ENCODE measurements around the gene RCBTB2.
"Not testable (repeated sequence)": the region's sequence is repeated elsewhere in the genome, so short reads cannot be mapped to it uniquely, and the experiment has no call there.

RCBTB2 gene

DNA sequence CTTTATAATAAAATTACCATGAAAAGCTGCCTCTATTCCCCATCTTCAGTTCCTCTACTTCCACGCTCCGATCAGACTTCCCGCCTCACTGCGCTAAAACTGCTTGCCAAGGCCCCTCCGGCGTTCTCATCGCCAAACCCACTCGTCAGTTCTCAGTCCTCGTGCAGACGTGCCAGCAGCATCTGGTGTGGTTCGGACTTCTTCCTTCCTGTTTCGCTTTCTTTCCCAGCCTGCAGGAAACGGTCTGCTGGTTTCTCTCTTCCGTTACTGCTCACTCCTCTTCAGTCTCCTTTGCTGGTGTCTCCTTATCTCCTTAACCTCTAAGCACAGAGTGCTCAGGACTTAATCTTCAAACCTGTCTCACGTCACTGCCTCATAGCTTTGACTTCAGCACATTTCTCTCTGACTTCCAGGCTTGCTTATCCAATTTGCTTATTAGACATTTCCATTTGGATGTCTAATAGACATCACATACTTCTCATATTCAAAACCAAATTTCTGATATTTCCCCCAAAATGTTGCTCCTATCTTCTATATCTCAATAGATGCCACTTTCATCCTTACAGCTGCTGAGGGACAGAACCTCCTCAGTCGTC, 40.3 kb downstream of the RCBTB2 start:
- peak; percentile 67 to 70 for ATAC-seq

DNA sequence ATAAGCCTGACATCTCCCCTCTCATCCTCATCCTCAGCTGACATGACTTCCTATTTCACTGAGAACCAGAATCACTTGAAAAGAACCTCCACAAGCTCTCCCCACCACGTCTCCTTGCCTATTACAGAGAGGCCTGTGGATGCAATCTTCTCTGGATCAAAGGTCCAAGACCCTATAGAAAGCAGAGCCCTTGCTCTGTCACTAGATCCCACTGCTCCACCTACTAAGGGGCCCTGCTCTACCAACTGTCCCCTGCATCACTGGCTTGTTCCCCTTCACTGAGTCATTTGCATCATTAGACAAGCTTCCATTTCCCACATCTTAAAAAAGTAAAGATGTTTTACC, 40.8 kb downstream of the RCBTB2 start:
- peak; percentile 30 to 35 for ATAC-seq

DNA sequence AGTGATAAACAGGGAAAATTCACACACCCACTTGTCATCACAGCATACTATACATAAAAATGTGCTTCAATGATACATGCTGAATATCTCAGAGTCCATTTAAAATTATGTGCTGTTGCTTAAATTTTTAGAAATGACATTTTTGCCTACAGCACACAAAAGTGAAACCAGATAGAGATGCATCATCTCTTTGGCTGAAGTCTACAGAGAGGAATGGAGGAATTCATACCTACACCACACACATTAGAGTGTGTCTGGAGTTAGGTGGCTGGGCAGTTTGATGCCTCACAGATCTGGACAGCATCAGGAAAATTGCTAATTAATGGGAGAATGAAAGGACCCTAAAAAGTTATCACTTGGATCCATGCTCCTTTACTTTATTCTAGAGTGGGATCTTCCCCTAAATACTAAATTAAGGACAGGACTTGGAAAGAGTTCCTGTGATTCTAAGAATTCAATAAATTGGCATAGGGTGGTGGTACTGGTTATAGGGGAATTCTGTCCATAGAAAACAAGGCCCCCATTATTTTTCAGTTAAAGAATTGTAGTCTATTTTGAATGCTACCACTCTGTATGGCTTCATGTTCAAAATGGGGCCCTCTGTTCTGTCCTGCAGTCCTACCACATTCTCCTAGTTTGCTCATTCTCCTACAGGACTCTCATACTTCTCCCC, 41.3 kb downstream of the RCBTB2 start:
- ATAC-seq, result peak; percentile 33 to 48

DNA sequence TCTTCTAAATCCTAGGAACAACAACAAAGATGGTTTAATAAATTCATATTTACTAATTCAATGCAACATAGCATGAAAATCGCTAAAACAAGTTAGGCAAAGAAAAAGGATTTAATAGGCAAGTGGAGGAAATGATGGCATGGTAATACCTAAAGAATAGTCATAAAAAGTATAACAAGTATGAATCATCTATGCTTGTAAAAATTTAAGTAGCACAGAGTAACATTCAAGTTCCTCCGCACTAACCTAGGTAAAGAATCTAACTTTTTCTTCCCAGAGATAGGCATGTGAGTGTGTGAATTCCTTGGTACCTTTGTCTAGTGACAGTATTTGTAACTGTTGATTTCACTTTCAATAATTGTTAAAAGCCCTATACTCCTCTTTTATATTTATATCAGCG, 42.6 kb downstream of the RCBTB2 start:
- peak in 1 of 2 donors; percentile 42 for ATAC-seq

DNA sequence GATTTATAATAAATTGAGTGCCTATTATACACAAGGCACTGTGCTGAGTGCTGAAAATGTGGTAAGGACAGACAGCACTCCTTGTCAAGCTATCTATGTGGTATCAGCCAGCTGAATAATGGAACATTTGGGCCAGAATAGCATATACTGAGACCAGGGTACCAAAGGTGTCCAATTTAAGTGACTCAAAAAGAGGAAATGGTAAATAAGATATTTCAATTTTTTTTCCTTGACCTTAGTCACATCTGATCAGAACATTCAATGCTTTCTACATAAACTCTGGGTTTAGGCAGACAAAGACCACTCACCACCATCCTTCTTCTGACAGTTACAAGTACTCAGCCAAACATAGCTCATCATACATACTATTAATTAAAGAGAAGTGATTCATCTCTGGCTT, 43.2 kb downstream of the RCBTB2 start:
- ATAC-seq, result peak in 1 of 2 donors; percentile 15

DNA sequence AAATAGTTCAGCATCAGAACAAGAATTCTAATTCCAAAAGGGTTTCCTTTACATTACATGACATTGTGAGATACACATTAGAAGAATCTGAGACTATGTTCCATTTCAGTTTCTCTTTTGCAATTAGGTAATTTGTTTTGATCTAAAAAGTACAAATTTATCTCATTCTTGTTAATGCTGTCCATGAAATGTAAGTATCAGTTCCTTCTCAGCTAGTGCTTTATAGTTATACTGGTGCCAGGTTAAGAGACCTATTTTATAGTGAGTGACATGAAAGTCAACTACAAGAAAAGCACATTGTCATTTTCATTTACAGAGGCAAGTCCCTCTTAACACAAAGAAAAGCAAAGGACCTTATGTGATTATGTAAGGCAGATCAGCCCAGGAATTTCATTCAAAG, 43.9 kb downstream of the RCBTB2 start:
- peak; percentile 18 to 27 for ATAC-seq

DNA sequence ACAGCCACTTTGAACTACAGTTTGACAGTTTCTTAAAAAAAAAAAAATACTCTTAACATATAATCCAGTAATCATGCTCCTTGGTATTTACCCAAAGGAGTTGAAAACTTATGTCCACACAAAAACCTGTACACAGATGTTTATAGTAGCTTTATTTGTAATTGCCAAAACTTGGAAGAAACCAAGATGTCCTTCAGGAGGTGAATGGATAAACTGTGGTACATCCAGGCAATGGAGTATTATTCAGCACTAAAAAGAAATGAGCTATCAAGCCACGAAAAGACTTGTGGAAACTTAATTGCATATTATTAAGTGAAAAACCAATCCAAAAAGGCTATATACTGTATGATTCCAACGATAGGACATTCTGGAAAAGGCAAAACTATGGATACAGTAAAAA, 44.9 kb downstream of the RCBTB2 start:
- no peak for ATAC-seq

DNA sequence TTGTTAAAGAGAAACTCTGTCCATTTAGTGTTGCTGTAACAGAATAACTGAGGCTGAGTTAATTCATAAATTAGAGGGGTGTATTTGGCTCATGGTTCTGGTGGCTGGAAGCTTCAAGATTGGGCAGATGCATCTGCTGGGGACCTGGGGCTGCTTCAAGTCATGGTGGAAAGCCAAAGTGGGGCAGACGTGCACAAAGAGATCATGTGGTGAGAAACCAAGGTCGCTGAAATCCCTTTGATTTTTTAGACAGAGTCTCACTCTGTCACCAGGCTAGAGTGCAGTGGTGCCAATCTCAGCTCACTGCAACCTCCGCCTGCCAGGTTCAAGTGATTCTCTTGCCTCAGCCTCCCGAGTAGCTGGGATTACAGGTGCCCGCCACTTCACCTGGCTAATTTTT, 46.0 kb downstream of the RCBTB2 start:
- ATAC-seq, result no peak

DNA sequence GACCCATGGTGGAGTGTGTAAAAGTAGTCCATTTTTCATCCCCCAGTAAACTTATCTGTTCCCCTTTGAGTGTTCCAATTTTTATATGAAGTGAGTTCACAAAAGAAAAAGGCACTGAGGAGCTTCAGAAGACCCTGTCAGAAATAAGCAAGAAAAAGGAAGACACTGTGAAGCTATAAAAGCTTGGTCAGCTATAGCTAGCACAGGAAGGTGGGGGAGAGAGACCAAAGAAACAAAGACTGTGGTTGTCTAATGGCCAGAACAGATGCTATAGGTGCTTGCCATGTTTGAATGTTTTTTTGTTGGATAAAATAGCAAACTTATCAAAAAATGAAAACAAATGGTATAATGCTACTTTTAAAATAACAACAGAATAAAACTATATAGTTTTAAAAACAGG, 46.5 kb downstream of the RCBTB2 start:
- no peak for ATAC-seq

DNA sequence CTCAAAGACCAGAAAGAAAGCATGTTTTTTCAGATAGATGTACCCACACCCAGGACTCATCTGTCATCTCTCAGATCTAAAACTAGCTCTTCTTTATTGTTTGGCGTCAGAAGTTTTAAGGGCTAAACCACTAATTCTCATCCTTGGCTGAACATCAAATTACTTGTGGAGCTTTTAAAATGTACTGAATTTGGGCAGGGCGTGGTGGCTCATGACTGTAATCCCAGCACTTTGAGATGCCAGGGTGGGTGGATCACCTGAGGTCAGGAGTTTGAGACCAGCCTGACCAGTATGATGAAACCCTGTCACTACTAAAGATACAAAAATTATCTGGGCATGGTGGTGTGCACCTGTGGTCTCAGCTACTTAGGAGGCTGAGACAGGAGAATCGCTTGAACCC, 47.4 kb downstream of the RCBTB2 start:
- no peak for ATAC-seq

DNA sequence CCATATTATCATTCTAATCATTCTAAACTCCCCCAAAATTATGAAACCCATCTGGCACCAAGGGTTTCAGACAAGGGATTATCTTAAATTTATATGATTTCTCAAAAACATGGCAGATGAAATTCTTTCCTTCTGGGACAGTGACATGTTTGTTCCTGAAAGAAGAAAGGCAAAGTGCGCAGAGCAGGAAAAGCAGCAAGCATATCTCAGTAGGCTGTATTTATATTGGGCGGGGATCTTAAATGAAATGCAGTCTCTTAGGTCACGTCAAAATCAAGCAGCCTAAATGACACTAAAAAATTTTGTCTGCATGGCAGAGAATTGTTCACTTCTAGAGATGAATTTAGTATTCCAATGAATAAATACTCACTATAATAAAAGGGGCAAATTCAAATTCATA, 49.3 kb downstream of the RCBTB2 start:
- no peak for ATAC-seq

DNA sequence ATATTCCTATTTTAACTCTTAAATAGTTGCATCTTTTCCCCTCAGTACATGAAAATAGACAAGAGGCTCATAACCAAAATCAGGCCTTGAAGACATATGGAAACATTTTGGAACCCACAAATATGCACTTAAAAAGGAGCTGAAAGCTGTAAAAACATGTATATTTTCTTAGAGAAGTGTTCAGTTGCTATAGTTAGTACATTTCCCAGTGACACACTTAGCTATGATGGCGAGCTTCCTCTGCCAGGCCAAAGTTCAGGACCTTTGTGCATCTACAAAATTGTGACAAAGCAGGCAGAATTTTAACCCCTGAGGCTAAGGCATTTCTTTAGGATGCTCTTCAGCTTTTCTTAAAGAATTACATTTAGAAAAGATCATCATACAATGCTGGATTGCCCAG, 54.5 kb downstream of the RCBTB2 start:
- no peak for ATAC-seq

DNA sequence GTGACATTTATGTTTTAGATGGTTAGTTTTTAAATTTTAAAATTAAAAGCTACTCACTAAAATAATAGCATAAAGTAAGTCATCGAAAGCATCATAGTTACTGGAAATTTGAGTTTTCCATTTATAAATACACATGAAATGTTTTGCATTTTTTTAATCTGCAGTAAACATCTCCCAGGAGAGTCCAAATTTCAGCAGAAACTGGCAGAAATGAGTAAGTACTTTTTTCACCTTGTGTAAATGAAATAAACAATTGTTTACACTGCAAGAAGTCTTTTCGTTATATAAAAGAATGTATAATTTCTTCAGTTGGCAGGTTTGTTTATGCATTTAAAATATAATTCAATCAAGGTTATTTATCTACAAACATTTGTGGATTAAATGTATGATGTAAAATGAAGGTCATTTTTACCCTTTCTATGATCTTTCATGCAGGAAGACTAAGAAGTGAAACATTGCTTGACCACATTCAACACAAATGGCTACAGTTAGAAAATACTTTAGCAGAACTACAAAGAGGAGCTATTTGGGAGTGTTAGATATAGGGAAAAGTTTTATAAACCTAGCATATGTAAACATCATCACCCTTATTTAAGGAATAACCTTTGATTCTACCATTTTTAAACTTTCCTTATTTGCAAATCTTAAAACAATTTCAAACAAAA, 55.6 kb downstream of the RCBTB2 start:
- ATAC-seq, result no peak

DNA sequence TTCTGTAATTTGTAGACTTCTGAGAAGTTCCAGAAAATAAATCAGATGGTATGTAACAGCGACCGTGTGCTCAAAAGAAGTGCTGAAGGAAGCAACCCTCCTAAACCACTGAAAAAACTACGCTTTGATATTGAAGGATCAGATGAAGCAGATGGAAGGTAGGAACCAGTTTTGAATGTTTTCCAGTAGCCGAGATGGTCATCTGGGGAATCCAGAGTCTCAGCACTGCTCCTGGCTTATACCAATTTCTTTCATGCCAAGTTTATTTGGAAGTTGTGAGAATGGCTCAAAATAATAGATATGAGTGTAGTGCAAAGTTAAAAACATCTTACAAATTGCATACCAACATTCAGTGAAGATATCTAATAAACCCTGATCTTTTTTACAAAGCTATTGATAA, 56.2 kb downstream of the RCBTB2 start:
- no peak for ATAC-seq

DNA sequence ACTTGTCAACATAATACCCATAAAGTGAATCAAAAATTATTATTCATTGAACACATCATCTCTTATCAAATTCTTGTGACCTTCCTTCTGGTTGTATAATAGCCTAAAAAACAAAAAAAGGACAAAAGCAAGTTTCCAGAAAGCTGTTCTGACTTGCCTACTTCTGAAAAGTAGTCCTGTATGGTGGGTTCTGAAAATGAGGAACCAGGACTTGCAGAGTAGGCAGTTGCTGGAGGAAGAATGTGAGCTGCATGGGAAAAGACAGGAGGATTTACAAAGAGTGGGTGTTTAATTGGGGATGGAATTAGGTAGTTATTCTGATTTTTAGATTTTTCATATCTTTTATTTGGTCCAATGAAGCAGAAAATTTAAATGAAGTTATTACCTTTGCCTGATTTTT, 56.7 kb downstream of the RCBTB2 start:
- no peak for ATAC-seq

DNA sequence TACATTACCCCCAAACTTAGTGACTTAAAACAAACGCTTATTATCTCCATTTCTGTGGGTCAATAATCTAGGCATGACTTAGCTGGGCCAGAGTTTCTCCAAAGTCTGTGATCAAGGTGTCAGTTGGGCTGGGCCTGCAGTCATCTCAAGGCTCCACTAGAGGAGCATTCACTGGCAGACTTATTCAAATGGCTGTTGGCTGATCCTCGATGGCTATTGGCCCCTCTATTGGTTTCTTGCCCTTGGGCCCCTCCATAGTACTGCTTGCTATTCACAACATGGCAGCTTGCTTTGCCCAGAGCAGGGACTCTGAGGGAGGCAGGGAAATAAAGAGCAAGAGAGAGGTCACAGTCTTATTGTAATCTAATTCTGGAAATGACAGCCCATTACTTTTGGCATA, 57.6 kb downstream of the RCBTB2 start:
- ATAC-seq, result no peak

DNA sequence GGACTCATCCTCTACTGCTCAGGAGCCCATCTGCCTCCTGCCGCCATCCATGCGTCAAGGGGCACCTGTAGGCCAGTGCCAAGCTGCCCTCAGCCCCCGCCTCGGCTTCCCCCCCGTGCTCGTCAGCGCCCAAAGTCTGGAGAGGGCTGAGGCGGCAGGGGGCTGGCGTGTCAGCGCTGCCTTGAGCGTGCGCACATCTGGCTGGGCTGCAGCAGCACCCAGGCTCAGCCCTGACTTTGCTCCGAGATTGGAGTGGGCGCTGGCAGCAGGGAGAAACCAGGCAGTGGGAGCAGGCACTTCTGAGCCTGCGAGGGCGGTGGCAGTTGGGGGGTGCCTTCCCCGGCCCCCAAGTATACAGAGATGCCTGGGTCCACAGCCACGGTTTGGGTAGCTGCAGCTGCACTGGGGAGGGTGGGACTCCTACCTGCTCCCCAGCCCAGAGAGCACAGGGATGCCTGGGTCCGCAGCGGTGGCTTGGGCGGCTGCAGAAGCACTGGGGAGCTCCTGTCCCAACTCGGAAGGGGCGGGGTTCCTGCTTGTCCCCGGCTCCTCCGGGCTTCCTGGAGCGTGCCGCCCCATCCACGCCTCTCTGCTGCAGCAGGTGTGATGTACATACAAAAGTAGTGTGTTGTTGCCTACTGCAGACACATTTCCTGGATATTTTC, 75.2 kb downstream of the RCBTB2 start:
- no peak for ATAC-seq

DNA sequence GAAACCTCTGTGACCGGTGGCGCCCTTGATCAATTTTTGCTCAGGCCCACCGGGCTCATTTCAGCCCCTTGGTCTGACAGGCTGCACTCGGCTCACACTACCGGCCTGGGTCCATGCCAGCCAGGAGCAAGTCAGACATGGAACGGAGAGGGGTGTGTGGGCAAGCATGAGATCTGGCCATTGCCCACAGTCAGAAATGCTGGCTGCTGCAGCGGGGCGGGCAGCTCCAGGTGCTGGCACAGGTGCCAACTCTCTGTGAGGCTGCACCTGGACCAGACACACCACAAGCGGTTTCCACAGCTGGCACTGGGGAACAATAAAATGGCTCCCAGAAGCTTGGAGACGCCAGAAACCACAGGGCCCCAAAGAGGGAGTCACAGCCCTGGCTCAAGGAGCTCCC, 76.3 kb downstream of the RCBTB2 start:
- no peak for ATAC-seq

DNA sequence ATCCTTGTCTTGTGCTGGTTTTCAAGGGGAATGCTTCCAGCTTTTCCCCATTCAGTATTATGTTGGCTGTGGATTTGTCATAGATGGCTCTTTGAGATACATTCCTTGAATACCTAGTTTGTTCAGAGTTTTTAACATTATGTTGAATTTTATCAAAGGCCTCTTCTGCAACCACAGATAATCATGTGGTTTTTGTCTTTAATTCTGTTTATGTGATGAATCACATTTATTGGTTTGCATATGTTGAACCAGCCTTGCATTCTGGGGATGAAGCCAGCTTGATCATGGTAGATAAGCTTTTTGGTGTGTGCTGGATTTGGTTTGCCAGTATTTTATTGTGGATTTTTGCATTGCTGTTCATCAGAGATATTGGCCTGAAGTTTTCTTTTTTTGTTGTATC, 81.7 kb downstream of the RCBTB2 start:
- not testable (repeated sequence) for ATAC-seq

DNA sequence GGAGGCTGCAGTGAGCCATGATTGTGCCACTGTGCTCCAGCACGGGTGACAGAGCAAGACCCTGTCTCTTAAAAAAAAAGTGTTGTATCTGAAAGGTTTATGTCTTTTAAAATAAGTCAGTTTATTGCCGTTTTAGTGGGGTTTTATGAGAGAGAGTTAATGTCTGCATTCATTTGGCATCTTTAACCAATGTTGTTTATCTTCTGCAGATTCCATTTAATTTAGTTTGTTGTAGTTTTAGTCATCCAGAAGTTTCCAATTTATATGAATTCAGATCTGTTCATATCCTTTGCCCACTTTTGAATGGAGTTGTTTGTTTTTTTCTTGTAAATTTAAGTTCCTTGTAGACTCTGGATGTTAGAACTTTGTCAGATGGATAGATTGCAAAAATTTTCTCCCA, 83.2 kb downstream of the RCBTB2 start:
- ATAC-seq, result no peak

DNA sequence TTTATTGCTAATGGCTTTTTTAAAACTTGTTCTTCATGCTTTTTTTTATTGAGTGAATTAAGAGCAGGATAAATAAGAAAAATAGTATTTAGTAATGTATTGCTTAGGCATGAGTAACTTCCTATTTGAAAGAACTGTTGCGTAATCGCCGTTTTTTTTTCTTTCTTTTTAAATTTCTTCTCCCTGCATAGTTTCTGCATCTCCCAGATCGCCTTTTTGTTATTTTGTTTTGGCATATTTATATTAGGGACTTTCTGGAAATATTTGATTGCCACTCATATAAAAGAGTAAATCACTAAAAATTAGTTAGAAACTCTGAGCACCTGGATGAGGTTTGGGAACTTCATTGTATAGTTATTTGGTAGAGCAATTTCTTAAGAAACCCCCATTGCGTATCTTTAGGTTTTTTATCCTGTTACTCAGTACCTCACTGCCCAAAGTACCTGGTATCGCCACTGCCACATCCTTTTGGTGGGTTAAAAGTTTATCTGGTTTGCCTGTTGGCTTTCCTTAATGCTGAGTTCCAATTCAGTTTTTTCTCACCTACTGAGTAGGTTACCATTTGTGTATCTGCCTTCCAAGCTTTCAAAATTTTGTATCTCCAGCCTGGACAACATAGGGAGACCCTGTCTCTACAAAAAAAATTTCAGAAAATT, 83.8 kb downstream of the RCBTB2 start:
- peak; percentile 48 to 53 for ATAC-seq

DNA sequence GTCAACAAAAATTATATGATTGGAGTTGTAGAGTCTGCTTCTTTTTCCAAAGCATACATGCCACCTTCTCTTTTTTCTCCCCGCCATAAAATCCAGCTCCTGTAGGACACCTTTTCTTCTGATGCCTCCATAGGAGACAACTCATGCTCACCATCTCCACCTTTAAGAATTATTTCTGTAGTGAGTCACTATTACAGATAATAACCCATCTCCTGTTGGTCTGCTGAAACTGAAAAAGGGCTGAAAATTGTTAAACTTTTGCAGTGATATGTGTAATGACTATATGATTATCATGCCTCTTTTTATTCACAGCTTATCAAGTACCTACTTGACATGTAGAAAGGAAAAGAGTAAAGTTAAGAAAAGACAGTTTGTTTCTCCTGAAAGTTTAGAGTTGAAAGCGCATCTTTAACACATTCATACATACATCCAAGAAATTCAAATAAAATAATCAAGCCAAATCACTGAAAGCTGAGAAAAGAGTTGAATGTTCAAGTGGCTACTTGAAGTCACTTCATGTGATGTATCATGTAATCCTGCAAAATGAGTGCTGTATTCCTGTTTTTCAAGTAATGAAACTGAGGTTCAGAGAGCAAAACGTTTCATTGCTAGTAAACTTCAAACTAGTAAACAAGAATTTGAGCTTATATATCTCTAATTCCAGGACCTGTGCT, 84.5 kb downstream of the RCBTB2 start:
- peak; percentile 66 to 72 for ATAC-seq

DNA sequence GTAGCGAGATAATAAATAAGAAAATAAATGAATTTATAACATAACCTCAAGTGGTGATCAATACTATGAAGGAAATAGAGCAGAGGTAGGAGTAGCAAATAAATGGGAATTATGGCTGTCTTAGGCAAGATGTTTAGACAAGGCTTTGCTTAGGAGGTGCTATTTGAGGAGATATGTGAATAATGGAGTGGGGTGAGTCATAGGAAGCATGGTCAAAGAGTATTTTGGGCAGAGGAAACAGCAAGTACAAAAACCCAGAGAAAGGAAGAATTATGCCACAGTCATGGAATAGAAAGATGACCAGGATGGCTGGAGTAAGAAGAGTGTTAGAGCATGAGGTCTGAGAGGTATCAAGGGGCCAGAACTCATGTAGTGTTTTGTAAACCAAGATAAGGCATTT, 86.4 kb downstream of the RCBTB2 start:
- ATAC-seq, result no peak
